Uterus (tissue), 4 donors: ENCODE measurements around the gene MAN2C1. TPM values are rescaled to one million over a fixed set of nuclear protein-coding genes. Genes with fewer than 3 reads are reported as not detected.

ENCODE experiments used
- DNase-seq, 2 donors: peaks; one replicate each; pipeline ENCODE4 v3.0.0-alpha.2; 2019 to 2020
- H3K27ac ChIP-seq, 2 donors: fragments of 200-600 bp; sonication (generic); 1 replicate in 1 of 2; 2 replicates in 1 of 2; pipeline ENCODE4 v1.5.1; 2016 to 2018
- H3K27me3 ChIP-seq, 2 donors: fragments of 200-600 bp; sonication (generic); one replicate each; pipeline ENCODE4 v1.5.1; 2018 to 2019; ENCODE audit warnings: control low read depth in 1 of 2
- H3K36me3 ChIP-seq, 2 donors: fragments of 200-600 bp; sonication (generic); one replicate each; pipeline ENCODE4 v1.5.1; 2019; ENCODE audit warnings: control low read depth in 1 of 2
- H3K4me1 ChIP-seq, 2 donors: fragments of 200-600 bp; sonication (generic); one replicate each; pipeline ENCODE4 v1.5.1; 2018 to 2019; ENCODE audit warnings: control low read depth in 1 of 2
- H3K4me3 ChIP-seq, 2 donors: fragments of 200-600 bp; sonication (generic); 1 replicate in 1 of 2; 2 replicates in 1 of 2; pipeline ENCODE4 v1.5.1; 2018 to 2019; ENCODE audit warnings: mild to moderate bottlenecking in 1 of 2
- H3K9me3 ChIP-seq, 2 donors: fragments of 200-600 bp; sonication (generic); one replicate each; pipeline ENCODE4 v1.5.1; 2019; ENCODE audit warnings: control low read depth in 1 of 2
- POLR2A ChIP-seq, 2 donors: fragments of 450-650 bp; IDR thresholded peaks; one replicate each; pipeline ENCODE4 v1.6.1; 2016; ENCODE audit warnings: antibody characterized with exemption in 2 of 2, mild to moderate bottlenecking in 1 of 2, moderate library complexity in 1 of 2
- intact Hi-C: fragments of 100-400 bp; cut with DNase I; formaldehyde crosslinking; loops from one replicate; pipeline ENCODE4 v1.15.1; 2023; ENCODE audit warnings: low total_unique reads
- total RNA-seq, 4 donors: library from RNA; depleted of rRNA in 3 of 4; stranded (reverse); fragments of >200 nt in 3 of 4; gene quantifications; one replicate each; pipeline versions ENCODE4 v1.1.0 to v1.2.4, GENCODE V29; 2014 to 2023
- TF ChIP-seq, protein P1 (sequence below), 4 experiments: fragments of 200-600 bp in 2 of 4; fragments of 450-650 bp in 2 of 4; sonication (generic) in 2 of 4; IDR thresholded peaks; one replicate each; pipeline ENCODE4 v1.5.1; 2016 to 2019; ENCODE audit warnings: antibody characterized with exemption in 4 of 4, mild to moderate bottlenecking in 2 of 4, moderate library complexity in 1 of 4
- donor health status: DM: yes; HTN: yes; CAD: no.

MAN2C1 gene
- total RNA-seq, 4 donors from 2014 or later: 154 to 330 (median 180) TPM

GRCh38 chr15:75361361-75361988 lies 6.9 kb downstream of the MAN2C1 start:
- Histone ChIP-seq H3K36me3 (no peaks in the 10 kb centered on the region), H3K27me3 (no peaks in the 10 kb centered on the region), H3K4me1 (no peaks in the 10 kb centered on the region), H3K4me3 (no peak overlapping the region), H3K27ac (no peak overlapping the region), H3K9me3 (no peaks in the 10 kb centered on the region)
- DNase-seq: no peak
- TF ChIP-seq, protein P1, sequence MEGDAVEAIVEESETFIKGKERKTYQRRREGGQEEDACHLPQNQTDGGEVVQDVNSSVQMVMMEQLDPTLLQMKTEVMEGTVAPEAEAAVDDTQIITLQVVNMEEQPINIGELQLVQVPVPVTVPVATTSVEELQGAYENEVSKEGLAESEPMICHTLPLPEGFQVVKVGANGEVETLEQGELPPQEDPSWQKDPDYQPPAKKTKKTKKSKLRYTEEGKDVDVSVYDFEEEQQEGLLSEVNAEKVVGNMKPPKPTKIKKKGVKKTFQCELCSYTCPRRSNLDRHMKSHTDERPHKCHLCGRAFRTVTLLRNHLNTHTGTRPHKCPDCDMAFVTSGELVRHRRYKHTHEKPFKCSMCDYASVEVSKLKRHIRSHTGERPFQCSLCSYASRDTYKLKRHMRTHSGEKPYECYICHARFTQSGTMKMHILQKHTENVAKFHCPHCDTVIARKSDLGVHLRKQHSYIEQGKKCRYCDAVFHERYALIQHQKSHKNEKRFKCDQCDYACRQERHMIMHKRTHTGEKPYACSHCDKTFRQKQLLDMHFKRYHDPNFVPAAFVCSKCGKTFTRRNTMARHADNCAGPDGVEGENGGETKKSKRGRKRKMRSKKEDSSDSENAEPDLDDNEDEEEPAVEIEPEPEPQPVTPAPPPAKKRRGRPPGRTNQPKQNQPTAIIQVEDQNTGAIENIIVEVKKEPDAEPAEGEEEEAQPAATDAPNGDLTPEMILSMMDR (IDR thresholded peaks at IDR 0.05): no peak
- no peak for TF ChIP-seq POLR2A (IDR thresholded peaks at IDR 0.05)
- intact Hi-C loops: loop anchor here (10.0 kb wide), 1 partner anchor 263 kb away; the partner anchor contains the start of gene SNUPN

GRCh38 chr15:75360856-75361255 lies 7.6 kb downstream of the MAN2C1 start:
- DNase-seq: no peak
- TF ChIP-seq, protein P1 (IDR thresholded peaks at IDR 0.05): no peak
- no peak for TF ChIP-seq POLR2A (IDR thresholded peaks at IDR 0.05)
- H3K27me3 ChIP-seq: no peaks in the 10 kb centered on the region
- no peaks in the 10 kb centered on the region for H3K9me3 ChIP-seq
- intact Hi-C loops: loop anchor here (10.0 kb wide), 1 partner anchor 264 kb away; the partner anchor contains the start of gene SNUPN
- no peak overlapping the region for H3K27ac ChIP-seq
- H3K36me3 ChIP-seq: no peaks in the 10 kb centered on the region
- H3K4me1 ChIP-seq: no peaks in the 10 kb centered on the region
- no peak overlapping the region for H3K4me3 ChIP-seq

- H3K36me3 ChIP-seq: no peaks in the 10 kb centered on the region
Measured at GRCh38 chr15:75360391-75360790, 8.0 kb downstream of the MAN2C1 start.

DNA sequence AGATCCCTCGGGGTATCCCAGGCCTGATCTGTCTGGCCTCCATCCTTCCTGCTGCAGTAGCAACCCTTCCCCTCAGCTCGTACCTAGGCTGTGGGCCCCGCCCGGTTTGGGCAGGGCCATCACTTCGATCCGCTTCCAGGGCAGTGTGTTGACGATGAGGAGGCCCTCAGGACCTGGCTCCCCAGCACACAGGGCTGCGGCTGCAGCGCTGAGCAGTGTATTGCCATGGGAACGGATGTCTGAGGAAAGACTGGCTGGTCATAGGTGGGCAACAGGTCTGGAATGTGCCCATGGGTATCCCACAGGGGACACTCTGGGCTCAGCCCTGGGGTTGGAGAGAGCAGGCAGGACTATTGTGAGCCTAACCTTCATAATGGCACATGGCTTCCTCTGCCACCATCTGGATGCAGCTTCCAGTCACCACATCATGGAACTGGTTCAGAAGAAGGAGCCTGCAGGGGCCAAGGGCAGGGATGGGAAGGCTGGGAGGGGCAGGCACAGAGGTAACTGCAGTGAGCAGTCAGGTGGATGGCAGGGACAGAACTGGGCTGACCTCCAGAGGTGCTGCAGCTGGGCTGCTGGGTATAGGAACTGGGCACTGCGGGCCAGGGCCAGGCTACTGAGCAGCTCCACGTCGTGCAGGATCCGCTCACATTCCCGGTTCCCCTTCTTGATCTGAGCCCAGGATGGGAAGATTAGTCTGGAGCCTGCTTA lies 8.7 kb downstream of the MAN2C1 start:
- TF ChIP-seq, protein P1 (IDR thresholded peaks at IDR 0.05): no peak
- no peak for TF ChIP-seq POLR2A (IDR thresholded peaks at IDR 0.05)
- H3K27me3 ChIP-seq: no peaks in the 10 kb centered on the region
- no peak overlapping the region for H3K27ac ChIP-seq
- no peaks in the 10 kb centered on the region for H3K9me3 ChIP-seq
- no peak for DNase-seq
- no peak overlapping the region for H3K4me3 ChIP-seq
- intact Hi-C loops: loop anchor here (10.0 kb wide), 1 partner anchor 265 kb away; the partner anchor contains the start of gene SNUPN
- H3K4me1 ChIP-seq: no peaks in the 10 kb centered on the region
- no peaks in the 10 kb centered on the region for H3K36me3 ChIP-seq

More at GRCh38 chr15:75360391-75360790, 8.0 kb downstream of the MAN2C1 start:
- no peak overlapping the region for H3K27ac ChIP-seq
- no peak for TF ChIP-seq POLR2A (IDR thresholded peaks at IDR 0.05)
- TF ChIP-seq, protein P1 (IDR thresholded peaks at IDR 0.05): no peak
- DNase-seq: no peak
- H3K4me1 ChIP-seq: no peaks in the 10 kb centered on the region
- no peaks in the 10 kb centered on the region for H3K9me3 ChIP-seq
- intact Hi-C loops: loop anchor here (10.0 kb wide), 1 partner anchor 264 kb away; the partner anchor contains the start of gene SNUPN
- H3K27me3 ChIP-seq: no peaks in the 10 kb centered on the region
- no peak overlapping the region for H3K4me3 ChIP-seq
